Panc1 (cell line): Measurements from ENCODE around the gene DDX24.

ENCODE experiments used
- CTCF ChIP-seq: fragments of 450-650 bp; IDR thresholded peaks from 2 replicates; pipeline ENCODE4 v1.5.1; 2017; ENCODE audit warnings: mild to moderate bottlenecking
- POLR2AphosphoS5 ChIP-seq: IDR thresholded peaks from 2 replicates; pipeline ENCODE4 v1.6.1; 2012; ENCODE audit warnings: mild to moderate bottlenecking, low read depth, low read length, moderate library complexity
- TCF7L2 ChIP-seq: IDR thresholded peaks from 2 replicates; pipeline ENCODE4 v1.6.1; 2011; ENCODE audit warnings: mild to moderate bottlenecking, low read depth, low read length, inconsistent platforms
- TF ChIP-seq, protein P1 (sequence below), 2 experiments: IDR thresholded peaks; 2 replicates each; pipeline ENCODE4 v1.6.1; 2011 to 2012; ENCODE audit warnings: low read depth in 2 of 2, control low read depth in 1 of 2, low read length in 1 of 2, mild to moderate bottlenecking in 1 of 2, moderate library complexity in 1 of 2; ENCODE audit not compliant: insufficient read depth in 1 of 2

- TF ChIP-seq CTCF: no peak
- no peak for TF ChIP-seq TCF7L2
- TF ChIP-seq, protein P1, sequence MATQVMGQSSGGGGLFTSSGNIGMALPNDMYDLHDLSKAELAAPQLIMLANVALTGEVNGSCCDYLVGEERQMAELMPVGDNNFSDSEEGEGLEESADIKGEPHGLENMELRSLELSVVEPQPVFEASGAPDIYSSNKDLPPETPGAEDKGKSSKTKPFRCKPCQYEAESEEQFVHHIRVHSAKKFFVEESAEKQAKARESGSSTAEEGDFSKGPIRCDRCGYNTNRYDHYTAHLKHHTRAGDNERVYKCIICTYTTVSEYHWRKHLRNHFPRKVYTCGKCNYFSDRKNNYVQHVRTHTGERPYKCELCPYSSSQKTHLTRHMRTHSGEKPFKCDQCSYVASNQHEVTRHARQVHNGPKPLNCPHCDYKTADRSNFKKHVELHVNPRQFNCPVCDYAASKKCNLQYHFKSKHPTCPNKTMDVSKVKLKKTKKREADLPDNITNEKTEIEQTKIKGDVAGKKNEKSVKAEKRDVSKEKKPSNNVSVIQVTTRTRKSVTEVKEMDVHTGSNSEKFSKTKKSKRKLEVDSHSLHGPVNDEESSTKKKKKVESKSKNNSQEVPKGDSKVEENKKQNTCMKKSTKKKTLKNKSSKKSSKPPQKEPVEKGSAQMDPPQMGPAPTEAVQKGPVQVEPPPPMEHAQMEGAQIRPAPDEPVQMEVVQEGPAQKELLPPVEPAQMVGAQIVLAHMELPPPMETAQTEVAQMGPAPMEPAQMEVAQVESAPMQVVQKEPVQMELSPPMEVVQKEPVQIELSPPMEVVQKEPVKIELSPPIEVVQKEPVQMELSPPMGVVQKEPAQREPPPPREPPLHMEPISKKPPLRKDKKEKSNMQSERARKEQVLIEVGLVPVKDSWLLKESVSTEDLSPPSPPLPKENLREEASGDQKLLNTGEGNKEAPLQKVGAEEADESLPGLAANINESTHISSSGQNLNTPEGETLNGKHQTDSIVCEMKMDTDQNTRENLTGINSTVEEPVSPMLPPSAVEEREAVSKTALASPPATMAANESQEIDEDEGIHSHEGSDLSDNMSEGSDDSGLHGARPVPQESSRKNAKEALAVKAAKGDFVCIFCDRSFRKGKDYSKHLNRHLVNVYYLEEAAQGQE (IDR thresholded peaks at IDR 0.05; ENCODE audit: insufficient read depth in 1 of 2, low read depth in 2 of 2, low read length in 1 of 2): no peak
- no peak for TF ChIP-seq POLR2AphosphoS5
Observed at GRCh38 chr14:94045563-94046345, 35.2 kb downstream of the DDX24 start.
